GM06990 (cell line): ENCODE results near the gene ZNF638.

Source experiments
- DNase-seq: peaks from one replicate; pipeline ENCODE4 v3.0.0-alpha.2; 2011; ENCODE audit not compliant: insufficient read length; ENCODE audit errors: extremely low read depth
- H3K27me3 ChIP-seq: replicated peaks from 2 replicates; pipeline ENCODE4 v1.6.0; 2011; ENCODE audit warnings: low read length; ENCODE audit not compliant: control insufficient read depth, insufficient read depth
- H3K36me3 ChIP-seq: 2 replicates; pipeline ENCODE4 v1.5.1; 2011; ENCODE audit warnings: low read length; ENCODE audit not compliant: control insufficient read depth, insufficient read depth
- H3K4me3 ChIP-seq: replicated peaks from 2 replicates; pipeline ENCODE4 v1.5.1; 2011; ENCODE audit warnings: low read depth, mild to moderate bottlenecking, control low read depth, low read length
- TF ChIP-seq, protein P1 (sequence below): IDR thresholded peaks from 2 replicates; pipeline ENCODE4 v1.5.1; 2011; ENCODE audit warnings: low read length, control low read depth, mild to moderate bottlenecking, inconsistent platforms; ENCODE audit not compliant: insufficient read depth, poor library complexity, severe bottlenecking

The ZNF638 gene

DNA sequence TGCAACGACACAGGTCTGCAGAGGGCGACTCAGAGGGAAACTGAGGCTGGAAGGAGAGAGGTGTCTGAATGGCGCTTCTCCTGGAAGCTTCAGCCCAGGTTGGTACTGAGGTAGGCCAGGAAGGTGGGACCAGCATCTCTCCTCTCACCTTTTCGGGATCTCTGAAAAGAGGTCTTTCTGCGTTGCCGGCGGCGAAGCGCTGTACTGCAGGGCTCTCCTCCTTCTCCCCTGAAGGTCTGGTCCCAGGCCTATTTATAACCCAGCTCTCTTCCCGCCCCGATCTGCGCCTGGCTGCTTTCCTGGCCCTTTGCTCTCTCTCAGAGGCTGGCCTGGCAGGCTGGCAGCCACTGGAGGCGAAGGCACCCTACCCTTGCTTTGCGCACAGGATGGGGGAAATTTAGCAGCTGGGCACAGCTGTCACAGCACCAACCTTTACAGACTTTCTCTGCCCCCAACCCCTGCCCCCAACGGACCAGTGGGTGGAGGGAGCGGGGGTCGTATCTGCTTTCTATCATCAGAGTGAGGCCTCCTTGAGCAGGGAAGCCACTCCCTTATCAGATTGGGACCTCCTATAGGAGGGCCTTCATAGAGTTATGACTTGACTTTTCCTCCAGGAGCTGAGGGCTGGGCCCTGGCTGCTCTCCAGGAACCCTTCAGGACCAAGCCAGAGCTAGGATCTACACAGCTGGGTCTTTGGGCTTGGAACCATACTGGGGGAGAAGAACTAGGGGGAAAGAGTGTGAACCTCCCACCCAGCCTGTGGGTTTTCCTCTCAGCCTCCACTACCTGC is 122.8 kb downstream of the ZNF638 start:
- no peaks in the 10 kb centered on the region for H3K36me3 ChIP-seq
- no peak overlapping the region for H3K4me3 ChIP-seq
- TF ChIP-seq, protein P1, sequence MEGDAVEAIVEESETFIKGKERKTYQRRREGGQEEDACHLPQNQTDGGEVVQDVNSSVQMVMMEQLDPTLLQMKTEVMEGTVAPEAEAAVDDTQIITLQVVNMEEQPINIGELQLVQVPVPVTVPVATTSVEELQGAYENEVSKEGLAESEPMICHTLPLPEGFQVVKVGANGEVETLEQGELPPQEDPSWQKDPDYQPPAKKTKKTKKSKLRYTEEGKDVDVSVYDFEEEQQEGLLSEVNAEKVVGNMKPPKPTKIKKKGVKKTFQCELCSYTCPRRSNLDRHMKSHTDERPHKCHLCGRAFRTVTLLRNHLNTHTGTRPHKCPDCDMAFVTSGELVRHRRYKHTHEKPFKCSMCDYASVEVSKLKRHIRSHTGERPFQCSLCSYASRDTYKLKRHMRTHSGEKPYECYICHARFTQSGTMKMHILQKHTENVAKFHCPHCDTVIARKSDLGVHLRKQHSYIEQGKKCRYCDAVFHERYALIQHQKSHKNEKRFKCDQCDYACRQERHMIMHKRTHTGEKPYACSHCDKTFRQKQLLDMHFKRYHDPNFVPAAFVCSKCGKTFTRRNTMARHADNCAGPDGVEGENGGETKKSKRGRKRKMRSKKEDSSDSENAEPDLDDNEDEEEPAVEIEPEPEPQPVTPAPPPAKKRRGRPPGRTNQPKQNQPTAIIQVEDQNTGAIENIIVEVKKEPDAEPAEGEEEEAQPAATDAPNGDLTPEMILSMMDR, result no peak
- no peak for DNase-seq
- H3K27me3 ChIP-seq, result no peaks in the 10 kb centered on the region; the same call in 1 of the 2 replicates

DNA sequence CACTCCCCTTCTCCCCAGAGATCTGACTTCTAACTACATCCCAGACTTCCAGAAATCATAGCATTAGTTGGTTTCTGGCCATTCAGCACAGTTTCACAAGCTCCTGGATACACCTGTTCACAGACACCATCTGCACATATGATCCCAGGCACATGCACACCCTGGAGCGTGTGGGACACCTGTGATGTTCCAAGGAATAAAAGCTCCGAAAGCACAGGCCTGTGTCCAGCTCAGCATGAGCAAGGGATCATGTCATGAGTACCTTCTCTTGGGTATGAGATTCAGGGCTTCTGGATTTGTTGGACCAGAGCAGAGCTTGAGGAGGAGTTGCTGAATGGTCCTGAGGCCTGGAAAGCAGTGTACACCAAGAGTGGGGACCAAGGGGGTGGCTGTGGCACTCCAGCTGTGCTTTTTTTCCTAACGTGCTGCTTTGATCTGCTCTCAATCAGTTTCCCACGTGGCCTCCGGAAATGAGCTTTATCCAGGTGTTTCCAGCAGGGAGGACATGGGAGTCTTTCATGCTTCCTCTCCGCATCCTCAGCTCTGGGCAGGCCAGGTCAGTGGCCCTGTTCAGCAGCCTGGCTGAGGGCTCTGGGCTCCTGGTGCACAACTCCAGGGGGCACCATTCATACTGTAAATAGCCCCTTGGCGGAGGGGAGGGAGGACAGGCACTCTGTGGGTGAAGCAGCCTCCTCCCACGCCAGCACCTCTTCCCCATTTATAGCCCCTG is 123.6 kb downstream of the ZNF638 start:
- DNase-seq, result no peak
- Histone ChIP-seq H3K4me3 (no peak overlapping the region), H3K27me3 (no peaks in the 10 kb centered on the region; the same call in 1 of the 2 replicates), H3K36me3 (no peaks in the 10 kb centered on the region)
- TF ChIP-seq, protein P1, result no peak

DNA sequence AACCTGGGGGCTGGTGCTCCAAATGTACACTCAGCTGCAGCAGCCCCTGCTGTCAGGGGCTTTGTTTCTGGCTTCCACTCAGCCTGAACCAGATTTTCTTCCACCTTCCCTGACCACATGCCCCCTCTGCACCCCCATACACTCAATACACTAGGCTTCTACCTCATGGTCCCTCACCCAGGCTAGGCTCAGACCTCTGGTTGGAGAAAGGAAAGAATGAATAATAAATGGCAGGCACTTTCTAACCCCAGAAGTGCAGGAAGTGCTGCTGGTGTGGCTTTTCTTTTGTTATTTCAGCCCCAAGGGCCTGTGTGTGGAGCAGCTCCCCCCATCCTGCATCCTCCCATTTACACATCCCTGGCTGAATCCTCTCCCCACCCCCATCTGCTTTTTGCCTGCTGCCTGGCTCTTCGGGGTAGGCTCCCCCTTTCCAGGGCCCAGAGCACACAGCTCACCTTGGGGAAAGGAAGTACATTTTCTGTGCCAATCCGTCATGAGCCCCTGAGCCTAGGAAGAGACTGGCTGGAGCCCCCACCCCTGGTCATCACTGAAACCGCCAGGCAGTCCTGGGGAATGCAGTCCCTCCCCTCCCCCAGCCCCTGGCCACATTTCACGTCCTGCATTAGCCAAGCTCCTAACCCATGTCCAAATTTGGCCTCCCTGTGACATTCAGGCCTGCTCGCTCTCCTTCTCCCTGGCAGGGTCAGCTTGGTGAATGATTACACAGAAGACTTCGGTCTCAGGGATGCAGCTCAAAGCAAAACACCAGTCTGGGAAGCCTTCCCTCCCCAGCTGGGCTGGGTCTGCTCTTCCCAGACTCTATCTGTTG is 124.4 kb downstream of the ZNF638 start:
- TF ChIP-seq, protein P1, result no peak
- DNase-seq, result no peak
- Histone ChIP-seq H3K4me3 (no peak overlapping the region), H3K27me3 (no peaks in the 10 kb centered on the region; the same call in 1 of the 2 replicates), H3K36me3 (no peaks in the 10 kb centered on the region)

DNA sequence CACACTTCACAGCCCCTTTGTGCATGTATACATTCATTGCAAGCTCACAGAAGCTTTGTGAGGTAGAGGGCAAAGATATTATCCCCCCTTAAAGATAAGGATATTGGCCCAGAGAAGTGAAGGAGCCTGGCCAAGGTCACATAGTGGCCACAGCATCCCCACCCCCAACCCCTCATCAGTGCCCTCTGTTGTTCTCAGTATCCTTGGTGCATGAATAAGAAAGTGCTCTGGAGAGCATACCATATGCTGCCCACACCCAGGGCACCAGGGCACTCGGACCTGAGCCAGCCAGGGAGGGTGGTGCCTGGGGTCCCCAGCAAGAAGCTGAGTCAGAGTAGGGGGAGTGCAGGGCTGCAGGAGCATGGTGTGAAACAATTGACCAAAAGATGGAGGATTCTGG is 125.0 kb downstream of the ZNF638 start:
- Histone ChIP-seq H3K27me3 (no peaks in the 10 kb centered on the region; the same call in 1 of the 2 replicates), H3K4me3 (no peak overlapping the region), H3K36me3 (no peaks in the 10 kb centered on the region)
- no peak for DNase-seq
- TF ChIP-seq, protein P1, result no peak

DNA sequence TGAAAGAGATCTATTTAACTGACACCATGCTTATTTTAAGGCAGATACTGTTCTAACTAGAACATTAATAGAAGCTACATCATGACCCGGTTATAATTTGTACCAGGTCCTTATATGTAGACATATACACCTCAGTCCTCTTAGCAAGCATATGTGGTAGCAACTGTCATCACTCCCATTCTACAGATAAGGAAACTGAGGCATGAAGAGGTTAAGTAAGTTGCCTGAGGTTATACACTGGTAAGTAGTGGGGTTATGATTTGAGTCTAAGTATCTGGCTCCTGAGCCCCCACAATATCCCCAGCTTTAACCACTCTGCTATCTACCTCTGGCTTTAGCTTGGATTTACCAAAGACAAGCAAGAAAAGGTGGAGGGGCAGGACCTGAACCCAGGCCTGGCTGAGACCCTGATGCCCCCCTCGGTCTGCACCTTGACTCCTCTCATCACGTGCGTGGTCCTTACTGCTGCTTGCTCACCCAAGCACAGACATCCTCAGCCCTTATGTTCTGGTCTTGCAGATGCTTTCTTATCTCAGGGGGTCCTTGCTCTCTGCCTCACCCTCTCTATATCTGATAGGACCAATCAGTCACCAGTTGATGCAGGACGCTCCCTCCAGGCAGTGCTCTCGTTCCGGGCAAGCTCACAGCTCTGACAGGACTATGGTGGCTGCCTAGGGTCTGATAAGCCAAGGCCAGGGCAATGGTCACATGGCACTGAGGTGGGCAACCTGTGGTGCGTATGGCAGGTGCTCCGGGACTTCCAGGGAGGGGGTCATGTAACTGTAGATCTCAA is 125.7 kb downstream of the ZNF638 start:
- Histone ChIP-seq H3K36me3 (no peaks in the 10 kb centered on the region), H3K4me3 (no peak overlapping the region), H3K27me3 (no peaks in the 10 kb centered on the region; the same call in 1 of the 2 replicates)
- no peak for DNase-seq
- TF ChIP-seq, protein P1, result no peak
